ENCODE data around the gene PRKAR1B.
"Not testable (repeated sequence)": the region's sequence is repeated elsewhere in the genome, so short reads cannot be mapped to it uniquely, and the experiment has no call there.

Gene PRKAR1B

GRCh38 chr7:757741-758163 lies 30.7 kb upstream of the PRKAR1B start:
- no peak for DNase-seq (ENCODE audit: low read depth in 1 of 2, low spot score in 1 of 2)

GRCh38 chr7:756928-757560 lies 30.0 kb upstream of the PRKAR1B start:
- DNase-seq (ENCODE audit: low read depth in 1 of 2, low spot score in 1 of 2), result no peak

DNA sequence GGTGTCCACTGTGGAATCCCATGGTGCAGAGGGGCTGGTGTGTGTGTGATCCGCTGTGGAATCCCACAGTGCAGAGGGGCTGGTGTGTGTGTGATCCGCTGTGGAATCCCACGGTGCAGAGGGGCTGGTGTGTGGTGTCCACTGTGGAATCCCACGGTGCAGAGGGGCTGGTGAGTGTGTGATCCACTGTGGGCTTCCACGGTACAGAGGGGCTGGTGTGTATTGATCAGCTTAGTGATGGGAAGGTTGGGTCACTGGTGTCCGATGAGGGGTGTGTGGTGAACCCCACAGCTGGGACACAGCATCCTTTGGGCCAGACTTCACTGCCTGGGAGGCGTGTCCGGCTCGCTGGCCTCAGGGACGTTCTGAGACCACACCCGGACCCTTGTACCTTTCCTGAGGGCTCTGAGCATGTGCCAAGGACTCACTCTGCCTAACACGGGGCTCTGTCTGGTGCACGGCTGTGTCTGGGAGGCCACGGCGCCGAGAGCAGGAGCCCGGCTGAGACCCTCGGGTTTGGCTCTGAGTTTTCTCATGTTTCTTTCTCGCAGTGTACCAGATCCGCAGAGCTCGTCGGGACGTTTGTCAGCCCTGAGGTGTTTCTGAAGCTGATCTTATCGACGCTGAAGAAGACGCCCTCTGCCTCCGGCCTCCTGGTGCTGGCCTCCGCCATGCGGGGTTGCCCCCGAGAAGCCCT lies 29.3 kb upstream of the PRKAR1B start:
- no peak for DNase-seq (ENCODE audit: low read depth in 1 of 2, low spot score in 1 of 2)

DNA sequence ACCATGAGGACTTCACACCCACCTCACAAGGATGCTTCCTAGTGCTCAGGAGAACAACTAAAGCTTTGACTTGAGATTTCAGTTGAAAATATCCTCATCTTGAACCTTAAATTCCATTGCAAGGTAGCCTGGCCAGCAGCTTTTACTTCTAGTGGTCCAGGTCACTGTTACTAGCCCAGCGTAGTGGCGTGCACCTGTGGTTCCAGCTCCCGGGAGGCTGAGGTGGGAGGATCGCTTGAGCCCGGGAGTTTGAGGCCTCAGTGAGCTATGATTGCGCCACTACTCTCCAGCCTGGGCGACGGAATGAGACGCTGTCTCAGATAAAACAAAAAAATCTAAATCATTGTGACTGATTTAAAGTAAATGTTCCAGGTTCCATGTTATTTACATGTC lies 28.3 kb upstream of the PRKAR1B start:
- DNase-seq (ENCODE audit: low read depth in 1 of 2, low spot score in 1 of 2), result no peak

DNA sequence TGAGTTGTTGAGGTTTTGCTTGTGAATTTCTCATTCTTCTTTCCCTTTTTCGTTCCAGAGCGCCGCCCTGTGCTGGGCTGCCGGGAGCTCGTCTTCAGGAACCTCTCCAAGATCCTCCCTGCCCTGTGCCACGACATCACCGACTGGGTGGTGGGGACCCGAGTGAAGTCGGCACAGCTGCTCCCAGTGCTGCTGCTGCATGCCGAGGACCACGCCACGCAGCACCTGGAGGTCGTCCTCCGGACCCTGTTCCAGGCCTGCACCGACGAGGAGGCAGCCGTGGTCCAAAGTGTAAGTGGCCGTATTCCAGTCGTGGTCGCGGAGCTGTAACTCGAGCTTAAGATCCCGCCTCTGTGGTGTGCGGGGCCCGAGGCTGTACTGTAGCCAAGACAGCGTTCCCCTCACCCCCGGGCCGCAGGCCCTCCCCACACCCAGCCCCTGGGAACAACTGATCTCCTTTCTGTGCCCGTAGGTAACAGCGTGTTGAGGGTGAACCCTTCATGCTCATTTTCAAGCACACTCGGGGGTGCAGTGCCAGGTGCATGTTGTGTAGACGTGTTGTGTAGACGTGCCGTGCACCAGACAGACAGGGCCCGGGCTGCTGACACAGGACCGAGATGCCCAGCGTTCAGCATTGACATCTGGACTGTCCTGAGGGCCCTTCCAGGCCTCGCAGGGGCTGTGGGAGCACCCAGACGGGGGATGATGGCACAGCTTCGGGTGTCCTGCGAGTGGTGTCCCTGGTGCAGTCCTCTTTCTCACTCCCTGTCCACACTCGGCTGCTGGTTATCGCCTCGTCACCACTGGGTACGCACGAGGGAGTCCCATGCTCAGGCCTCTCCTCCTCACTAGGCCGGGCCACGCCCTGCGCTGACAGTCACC lies 27.7 kb upstream of the PRKAR1B start:
- no peak for DNase-seq (ENCODE audit: low read depth in 1 of 2, low spot score in 1 of 2)

- DNase-seq (ENCODE audit: low read depth in 1 of 2, low spot score in 1 of 2), result no peak
Observed at GRCh38 chr7:753190-753589, 26.1 kb upstream of the PRKAR1B start.

GRCh38 chr7:752256-752655 lies 25.2 kb upstream of the PRKAR1B start:
- not testable (repeated sequence) for DNase-seq (ENCODE audit: low read depth in 1 of 2, low spot score in 1 of 2)

- DNase-seq (ENCODE audit: low read depth in 1 of 2, low spot score in 1 of 2), result no peak
Observed at GRCh38 chr7:751826-752225, 24.7 kb upstream of the PRKAR1B start.

GRCh38 chr7:750111-750905 lies 23.2 kb upstream of the PRKAR1B start:
- no peak for DNase-seq (ENCODE audit: low read depth in 1 of 2, low spot score in 1 of 2)

DNA sequence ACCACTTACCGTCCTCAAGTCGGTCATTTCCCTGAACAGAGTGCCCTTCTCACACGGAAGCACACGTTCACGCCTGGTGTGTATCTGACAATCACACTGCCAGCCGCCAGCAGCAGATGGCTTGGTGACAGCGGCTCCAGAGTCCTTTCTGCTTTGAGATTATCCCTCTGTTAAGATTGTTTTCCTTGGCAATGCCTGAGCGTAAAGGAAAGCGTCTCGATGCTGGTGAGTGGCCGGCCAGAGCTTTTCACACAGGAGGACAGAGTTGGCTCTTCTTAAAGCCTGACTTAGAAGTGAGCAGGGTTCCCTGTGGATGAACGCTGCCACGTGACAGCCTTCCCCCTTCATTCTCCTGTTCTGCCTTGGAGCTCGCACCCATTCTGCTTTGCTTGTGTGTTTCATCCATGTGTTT lies 22.1 kb upstream of the PRKAR1B start:
- no peak for DNase-seq (ENCODE audit: low read depth in 1 of 2, low spot score in 1 of 2)

DNA sequence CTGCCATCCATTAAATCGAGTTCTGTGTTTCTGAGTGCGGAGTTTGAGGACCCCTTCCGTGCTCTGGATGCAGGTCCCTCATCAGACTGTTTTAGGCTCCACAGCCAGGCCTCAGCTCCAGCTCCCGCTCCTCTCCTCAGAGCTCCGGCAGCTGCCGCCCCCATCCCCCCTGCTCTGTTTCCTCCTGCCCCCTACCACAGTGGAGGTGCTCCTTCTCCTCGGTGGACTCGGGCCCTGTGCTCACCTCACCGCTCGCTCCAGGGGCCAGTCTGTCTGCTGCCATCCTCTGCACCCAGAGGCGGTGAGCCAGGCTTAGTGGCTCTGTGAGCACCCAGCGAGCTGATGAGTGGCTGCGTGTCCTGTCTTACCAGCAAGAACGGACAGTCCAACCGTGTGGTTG lies 21.4 kb upstream of the PRKAR1B start:
- DNase-seq (ENCODE audit: low read depth in 1 of 2, low spot score in 1 of 2), result no peak

GRCh38 chr7:747186-747585 lies 20.1 kb upstream of the PRKAR1B start:
- DNase-seq (ENCODE audit: low read depth in 1 of 2, low spot score in 1 of 2), result no peak

DNA sequence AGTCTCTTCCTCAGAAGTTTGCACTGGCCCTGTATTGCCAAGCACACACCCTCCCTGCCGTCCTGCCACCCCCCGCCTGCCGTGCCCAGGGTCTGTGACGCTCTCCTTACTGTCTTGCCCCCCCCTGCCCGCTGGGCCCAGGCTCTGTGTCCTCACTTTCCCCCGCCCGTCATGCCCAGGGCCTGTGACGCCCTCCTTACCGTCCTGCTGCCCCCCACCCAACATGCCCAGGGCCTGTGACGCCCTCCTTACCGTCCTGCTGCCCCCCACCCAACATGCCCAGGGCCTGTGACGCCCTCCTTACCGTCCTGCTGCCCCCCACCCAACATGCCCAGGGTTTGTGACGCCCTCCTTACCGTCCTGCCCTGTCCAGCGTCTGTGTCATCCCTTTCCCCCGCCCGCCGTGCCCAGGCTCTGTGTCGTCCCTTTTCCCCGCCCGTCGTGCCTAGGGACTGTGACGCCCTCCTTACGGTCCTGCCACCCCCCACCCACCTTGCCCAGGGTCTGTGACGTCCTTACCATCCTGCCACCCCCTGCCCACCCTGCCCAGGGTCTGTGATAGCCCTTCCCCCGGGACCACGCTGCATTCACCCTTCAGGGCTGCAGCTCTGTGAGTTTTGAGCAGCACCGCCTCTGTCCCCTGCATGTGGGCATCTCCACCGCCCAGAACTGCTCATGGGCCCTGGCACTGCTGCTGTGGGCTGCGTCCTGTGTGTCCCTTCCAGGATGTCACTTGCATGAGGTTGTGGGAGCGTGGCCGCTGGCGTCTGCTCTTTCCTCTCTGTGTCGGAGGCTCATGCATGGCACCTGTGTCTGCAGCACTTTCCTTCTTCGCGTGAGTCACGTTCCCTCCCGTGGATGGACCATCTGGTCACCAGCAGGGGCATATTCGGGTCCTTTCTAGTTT lies 19.3 kb upstream of the PRKAR1B start:
- no peak for DNase-seq (ENCODE audit: low read depth in 1 of 2, low spot score in 1 of 2)

DNA sequence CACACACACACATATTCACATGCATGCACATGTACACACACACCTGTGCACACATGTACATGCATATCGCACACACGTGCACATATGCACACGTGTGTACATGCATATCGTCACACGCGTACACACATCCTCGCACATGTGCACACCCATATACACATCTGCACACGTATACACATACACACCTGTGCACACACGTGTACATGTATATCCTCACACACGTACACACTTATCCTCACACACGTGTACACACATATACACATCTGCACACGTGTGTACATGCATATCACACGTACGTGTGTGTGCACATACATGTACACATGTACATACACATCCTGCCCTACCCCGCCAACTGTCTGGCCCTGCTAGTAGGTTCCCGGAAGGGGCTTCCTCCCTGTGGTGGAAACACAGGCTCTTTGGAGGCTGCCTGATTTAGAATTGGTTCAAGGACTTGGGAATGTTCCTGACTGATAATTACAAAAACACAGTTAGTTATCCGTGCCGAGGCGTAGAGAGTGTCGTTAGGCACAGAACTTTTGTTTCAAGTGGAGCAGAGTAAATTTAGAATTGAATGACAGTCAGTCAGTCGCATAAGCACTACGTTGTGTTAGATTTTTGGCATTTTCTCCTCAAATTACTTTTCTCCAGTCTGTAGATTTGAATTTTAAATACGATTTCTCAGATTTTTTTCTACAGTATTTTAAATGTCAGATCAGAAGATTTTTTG lies 18.5 kb upstream of the PRKAR1B start:
- DNase-seq (ENCODE audit: low read depth in 1 of 2, low spot score in 1 of 2), result no peak

- no peak for DNase-seq (ENCODE audit: low read depth in 1 of 2, low spot score in 1 of 2)
Observed at GRCh38 chr7:744854-745430, 17.9 kb upstream of the PRKAR1B start.

DNA sequence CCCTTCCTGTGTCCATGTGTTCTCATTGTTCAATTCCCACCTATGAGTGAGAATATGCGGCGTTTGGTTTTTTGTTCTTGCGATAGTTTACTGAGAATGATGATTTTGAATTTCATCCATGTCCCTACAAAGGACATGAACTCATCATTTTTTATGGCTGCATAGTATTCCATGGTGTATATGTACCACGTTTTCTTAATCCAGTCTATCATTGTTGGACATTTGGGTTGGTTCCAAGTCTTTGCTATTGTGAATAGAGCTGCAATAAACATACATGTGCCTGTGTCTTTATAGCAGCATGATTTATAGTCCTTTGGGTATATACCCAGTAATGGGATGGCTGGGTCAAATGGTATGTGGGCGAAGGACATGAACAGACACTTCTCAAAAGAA lies 17.0 kb upstream of the PRKAR1B start:
- not testable (repeated sequence) for DNase-seq (ENCODE audit: low read depth in 1 of 2, low spot score in 1 of 2)

- DNase-seq (ENCODE audit: low read depth in 1 of 2, low spot score in 1 of 2), result not testable (repeated sequence)
Observed at GRCh38 chr7:743341-744127, 16.5 kb upstream of the PRKAR1B start.

DNA sequence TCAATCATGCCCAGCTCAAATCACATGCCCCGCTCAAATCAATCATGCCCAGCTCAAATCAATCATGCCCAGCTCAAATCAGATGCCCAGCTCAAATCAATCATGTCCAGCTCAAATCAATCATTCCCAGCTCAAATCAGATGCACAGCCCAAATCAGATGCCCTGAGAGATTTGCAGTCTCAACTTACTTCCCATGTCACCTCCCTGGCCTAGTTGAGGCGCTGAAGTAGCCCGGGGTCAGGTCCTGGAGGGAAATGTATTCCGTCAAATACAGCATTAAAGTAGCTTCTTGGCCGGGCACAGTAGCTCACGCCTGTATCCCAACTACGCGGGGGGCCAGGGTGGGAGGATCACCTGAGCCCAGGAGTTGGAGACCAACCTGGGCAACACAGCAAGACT lies 15.7 kb upstream of the PRKAR1B start:
- no peak for DNase-seq (ENCODE audit: low read depth in 1 of 2, low spot score in 1 of 2)

All from activated T-helper 1 cell treated with anti-CD3 and anti-CD28 coated beads, Interleukin-2, amount 50 U/mL, for 16 hours (primary cell).